Keratinocyte (primary cell): Measurements from ENCODE around the gene TSC1. TPM values are rescaled to one million over a fixed set of nuclear protein-coding genes. Genes with fewer than 3 reads are reported as not detected.

Experiments
- DNase-seq: peaks from one replicate; pipeline ENCODE4 v3.0.0-alpha.2; 2011; ENCODE audit warnings: low read depth, missing footprints, low spot score
- FAIRE-seq: peaks from 2 replicates; lab custom pipeline; 2011; peaks lifted over from hg19 to GRCh38; lab: Jason Lieb, UNC
- H2AFZ ChIP-seq: 2 replicates; pipeline ENCODE4 v1.6.0; 2012; ENCODE audit warnings: low read length, control low read depth, inconsistent platforms; ENCODE audit not compliant: control insufficient read depth
- H3K27ac ChIP-seq: 2 replicates; pipeline ENCODE4 v1.5.1; 2011; ENCODE audit warnings: low read length; ENCODE audit not compliant: control insufficient read depth, insufficient read depth
- H3K27me3 ChIP-seq: 3 replicates; pipeline ENCODE4 v1.6.0; 2011; ENCODE audit warnings: low read length; ENCODE audit not compliant: control insufficient read depth, insufficient read depth; ENCODE audit errors: extremely low read depth
- H3K36me3 ChIP-seq, 2 experiments: 2 replicates in 1 of 2; 3 replicates in 1 of 2; pipeline ENCODE4 v1.5.1; 2011; ENCODE audit warnings: low read length in 2 of 2, mild to moderate bottlenecking in 1 of 2; ENCODE audit not compliant: control insufficient read depth in 2 of 2, insufficient read depth in 2 of 2; ENCODE audit errors: extremely low read depth in 1 of 2
- H3K4me1 ChIP-seq: 3 replicates; pipeline ENCODE4 v1.5.1; 2011; ENCODE audit warnings: low read length; ENCODE audit not compliant: control insufficient read depth, insufficient read depth; ENCODE audit errors: extremely low read depth
- H3K4me2 ChIP-seq: 3 replicates; pipeline ENCODE4 v1.6.0; 2011; ENCODE audit warnings: low read depth, low read length; ENCODE audit not compliant: control insufficient read depth, insufficient read depth; ENCODE audit errors: extremely low read depth
- H3K4me3 ChIP-seq, 3 experiments: fragments of 200-600 bp in 1 of 3; sonication (generic) in 1 of 3; 2 replicates in 2 of 3; 3 replicates in 1 of 3; pipeline ENCODE4 v1.5.1; 2011 to 2016; ENCODE audit warnings: low read length in 3 of 3, mild to moderate bottlenecking in 3 of 3, control low read depth in 2 of 3, inconsistent platforms in 1 of 3, low read depth in 1 of 3, mixed read lengths in 1 of 3, mixed run types in 1 of 3, moderate library complexity in 1 of 3; ENCODE audit not compliant: control insufficient read depth in 2 of 3, insufficient read depth in 2 of 3; ENCODE audit errors: extremely low read depth in 1 of 3
- H3K79me2 ChIP-seq: 2 replicates; pipeline ENCODE4 v1.6.0; 2012; ENCODE audit warnings: low read length; ENCODE audit not compliant: control insufficient read depth, insufficient read depth
- H3K9ac ChIP-seq: 3 replicates; pipeline ENCODE4 v1.6.0; 2011; ENCODE audit warnings: low read length; ENCODE audit not compliant: control insufficient read depth, insufficient read depth; ENCODE audit errors: extremely low read depth
- H3K9me1 ChIP-seq: 3 replicates; pipeline ENCODE4 v1.6.0; 2011; ENCODE audit warnings: low read length; ENCODE audit not compliant: control insufficient read depth, insufficient read depth; ENCODE audit errors: extremely low read depth
- H3K9me3 ChIP-seq: 2 replicates; pipeline ENCODE4 v1.5.1; 2012; ENCODE audit warnings: low read depth, low read length; ENCODE audit not compliant: control insufficient read depth
- H4K20me1 ChIP-seq: 3 replicates; pipeline ENCODE4 v1.6.0; 2011; ENCODE audit warnings: low read length; ENCODE audit not compliant: control insufficient read depth, insufficient read depth; ENCODE audit errors: extremely low read depth
- CTCF ChIP-seq, 3 experiments: IDR thresholded peaks in 1 of 3; conservative IDR thresholded peaks in 1 of 3; optimal IDR thresholded peaks in 1 of 3; 2 replicates in 2 of 3; 3 replicates in 1 of 3; pipeline versions ENCODE3 to v1.5.1; 2011; ENCODE audit warnings: low read length in 3 of 3, mild to moderate bottlenecking in 3 of 3, moderate library complexity in 2 of 3, control low read depth in 1 of 3, inconsistent platforms in 1 of 3; ENCODE audit not compliant: insufficient read depth in 2 of 3; ENCODE audit errors: extremely low read depth in 1 of 3
- EZH2 ChIP-seq: IDR thresholded peaks from one replicate; pipeline ENCODE4 v1.6.1; 2012; ENCODE audit warnings: inconsistent platforms, mild to moderate bottlenecking, low read length, moderate library complexity
- dilution Hi-C: fragments of 300-500 bp; cut with MboI; formaldehyde crosslinking; loops from one replicate; pipeline ENCODE4 v1.7.0; 2020; ENCODE audit warnings: low sequenced_read_pairs; ENCODE audit not compliant: extremely low pct_ligation_motif_present
- polyA plus RNA-seq, 5 experiments: library from polyadenylated mRNA; depleted of rRNA in 3 of 5; stranded (reverse) in 3 of 5; stranded (forward) in 1 of 5; unstranded in 1 of 5; fragments of >200 nt; gene quantifications; 1 replicate in 1 of 5; 2 replicates in 3 of 5; 3 replicates in 1 of 5; pipeline versions ENCODE4 v1.2.1 to v1.2.3, GENCODE V29; 2011 to 2012; ENCODE audit warnings: missing spikeins in 2 of 5, low read depth in 1 of 5, low replicate concordance in 1 of 5

TSC1 gene
- polyA plus RNA-seq, 1 donor (not counting 4 experiments of a cell fraction or from before 2014, with no cell fraction given): 26.1 TPM

GRCh38 chr9:132898051-132898450, 46.4 kb downstream of the TSC1 start:
- no peaks in the 10 kb centered on the region for H3K9me3 ChIP-seq
- TF ChIP-seq CTCF (optimal IDR thresholded peaks at IDR 0.05 in 1 of 3, IDR thresholded peaks at IDR 0.05 in 1 of 3, conservative IDR thresholded peaks at IDR 0.05 in 1 of 3; ENCODE audit: extremely low read depth in 1 of 3, insufficient read depth in 2 of 3, low read length in 3 of 3): no peak
- no peak for TF ChIP-seq EZH2
- no peak overlapping the region for H3K9ac ChIP-seq
- H3K27me3 ChIP-seq: no peaks in the 10 kb centered on the region
- H3K36me3 ChIP-seq: peaks cover 41 to 47% of the 10 kb centered on the region in 2 experiments
- dilution Hi-C loops: no loop called here
- H4K20me1 ChIP-seq: no peaks in the 10 kb centered on the region
- no peak overlapping the region for H3K4me3 ChIP-seq
- no peak for FAIRE-seq
- H3K79me2 ChIP-seq: no peaks in the 10 kb centered on the region
- no peak overlapping the region for H2AFZ ChIP-seq
- H3K4me2 ChIP-seq: no peak overlapping the region
- no peak for DNase-seq
- peaks cover 3% of the 10 kb centered on the region for H3K9me1 ChIP-seq
- no peak overlapping the region for H3K27ac ChIP-seq
- H3K4me1 ChIP-seq: peaks cover 16% of the 10 kb centered on the region

GRCh38 chr9:132896906-132897305, 47.5 kb downstream of the TSC1 start:
- DNase-seq: no peak
- Histone ChIP-seq H3K9me3 (no peaks in the 10 kb centered on the region), H3K27ac (no peak overlapping the region), H3K9me1 (peaks cover 3% of the 10 kb centered on the region), H3K4me3 (no peak overlapping the region), H3K79me2 (no peaks in the 10 kb centered on the region), H3K27me3 (no peaks in the 10 kb centered on the region), H4K20me1 (no peaks in the 10 kb centered on the region), H3K4me1 (peaks cover 16% of the 10 kb centered on the region), H3K9ac (no peak overlapping the region), H3K36me3 (peaks cover 44 to 45% of the 10 kb centered on the region in 2 experiments), H2AFZ (no peak overlapping the region), H3K4me2 (no peak overlapping the region)
- TF ChIP-seq EZH2 (no peak), CTCF (optimal IDR thresholded peaks at IDR 0.05 in 1 of 3, IDR thresholded peaks at IDR 0.05 in 1 of 3, conservative IDR thresholded peaks at IDR 0.05 in 1 of 3; ENCODE audit: extremely low read depth in 1 of 3, insufficient read depth in 2 of 3, low read length in 3 of 3) (no peak)
- no peak for FAIRE-seq
- dilution Hi-C loops: no loop called here
